Cardiac muscle cell (in vitro differentiated cells and primary cell): ENCODE measurements around the gene FXYD7. TPM values are rescaled to one million over a fixed set of nuclear protein-coding genes. Genes with fewer than 3 reads are reported as not detected.

ENCODE experiments used
- DNase-seq, 2 donors: peaks; one replicate each; pipeline versions ENCODE4 v3.0.0 to v3.0.0-alpha.2; 2010 to 2017; ENCODE audit warnings: low read depth in 1 of 2, low spot score in 1 of 2
- H3K27ac ChIP-seq: fragments of 200-600 bp; sonication (generic); 2 replicates; pipeline ENCODE4 v1.5.1; 2016
- H3K27me3 ChIP-seq: fragments of 200-600 bp; sonication (generic); 2 replicates; pipeline ENCODE4 v1.6.0; 2016; ENCODE audit warnings: control low read depth
- H3K36me3 ChIP-seq: fragments of 200-600 bp; sonication (generic); 2 replicates; pipeline ENCODE4 v1.5.1; 2016; ENCODE audit warnings: control low read depth
- H3K4me1 ChIP-seq: fragments of 200-600 bp; sonication (generic); 2 replicates; pipeline ENCODE4 v1.8.1; 2017; ENCODE audit warnings: low read depth, mild to moderate bottlenecking, mixed run types
- H3K4me3 ChIP-seq: fragments of 200-600 bp; sonication (generic); 2 replicates; pipeline ENCODE4 v1.5.1; 2016; ENCODE audit warnings: mild to moderate bottlenecking
- H3K9me3 ChIP-seq: fragments of 200-600 bp; sonication (generic); 2 replicates; pipeline ENCODE4 v1.5.1; 2017; ENCODE audit warnings: low read depth, mild to moderate bottlenecking, control low read depth
- CTCF ChIP-seq: IDR thresholded peaks from 2 replicates; pipeline ENCODE4 v1.5.1; 2012; ENCODE audit warnings: low read depth, mild to moderate bottlenecking, low read length
- polyA plus RNA-seq: library from polyadenylated mRNA; unstranded; fragments of >200 nt; fragmentation: Nextera tagmentation; extraction: Ambion mirVana; gene quantifications from 2 replicates; pipeline ENCODE4 v1.2.1, GENCODE V29; 2016
- total RNA-seq: library from RNA; depleted of rRNA; stranded (reverse); fragments of >200 nt; gene quantifications from 2 replicates; pipeline ENCODE4 v1.2.3, GENCODE V29; 2016

FXYD7 gene
- total and polyA plus RNA-seq, 2 experiments from 2014 or later, result 2.6 to 3.5 TPM

DNA sequence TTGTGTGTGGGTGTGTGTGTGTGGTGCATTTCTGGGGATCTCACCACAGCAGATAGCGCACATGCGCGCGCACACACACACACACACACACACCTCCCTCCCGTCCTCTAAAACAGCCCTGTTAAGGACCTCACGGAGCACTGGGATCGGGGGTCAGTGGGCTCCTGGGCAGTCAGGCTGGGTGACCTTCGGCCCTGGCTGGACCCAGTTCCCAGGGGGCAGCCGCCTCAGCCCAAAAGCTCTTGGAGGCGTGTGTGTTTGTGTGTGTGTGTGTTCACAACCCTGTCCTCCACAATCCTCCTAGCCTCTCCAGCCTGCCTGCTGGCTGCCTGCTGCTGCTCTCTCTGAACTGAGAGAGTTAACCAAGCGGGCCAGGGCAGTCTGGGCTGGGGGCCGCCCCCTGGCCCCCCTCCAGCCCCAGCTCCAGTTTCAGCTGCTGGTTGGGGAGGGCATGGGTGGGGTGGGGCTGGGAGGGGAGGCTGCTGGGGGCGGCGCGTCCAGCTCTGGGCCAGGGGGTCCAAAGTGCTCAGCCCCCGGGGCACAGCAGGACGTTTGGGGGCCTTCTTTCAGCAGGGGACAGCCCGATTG lies 4.7 kb upstream of the FXYD7 start, which contains the start of gene FXYD1:
TSS of gene FXYD1 (plus strand) at position 520 of the 588 bp plus-strand sequence. CDS start 1,256 bp downstream, outside the sequence.
- peaks cover 20% of the 10 kb centered on the region for H3K27me3 ChIP-seq
- H3K4me3 ChIP-seq, result peak within 1 kb of the TSS; percentile 25
- TF ChIP-seq CTCF, result no peak
- no peaks in the 10 kb centered on the region for H3K36me3 ChIP-seq
- peak within 1 kb of the TSS; percentile 97 for H3K27ac ChIP-seq
- peaks cover 52% of the 10 kb centered on the region for H3K4me1 ChIP-seq
- H3K9me3 ChIP-seq, result no peaks in the 10 kb centered on the region
- DNase-seq, result peak; percentile 58 to 61

GRCh38 chr19:35140207-35140961 lies 2.7 kb upstream of the FXYD7 start:
- Histone ChIP-seq H3K36me3 (no peaks in the 10 kb centered on the region), H3K4me1 (peaks cover 36% of the 10 kb centered on the region), H3K4me3 (peak overlapping the region; percentile 25), H3K27me3 (peaks cover 40% of the 10 kb centered on the region), H3K27ac (peak overlapping the region; percentile 97), H3K9me3 (no peaks in the 10 kb centered on the region)
- TF ChIP-seq CTCF, result no peak
- no peak for DNase-seq

GRCh38 chr19:35140962-35141836 lies 1.9 kb upstream of the FXYD7 start:
- H3K4me3 ChIP-seq, result peak overlapping the region; percentile 14
- DNase-seq, result peak; percentile 93 to 94
- no peak overlapping the region for H3K27ac ChIP-seq
- peaks cover 41% of the 10 kb centered on the region for H3K27me3 ChIP-seq
- peaks cover 32% of the 10 kb centered on the region for H3K4me1 ChIP-seq
- H3K9me3 ChIP-seq, result no peaks in the 10 kb centered on the region
- TF ChIP-seq CTCF, result peak; percentile 45
- H3K36me3 ChIP-seq, result no peaks in the 10 kb centered on the region

GRCh38 chr19:35141837-35142605 lies 1.0 kb upstream of the FXYD7 start:
- DNase-seq, result peak in 1 of 2 donors; percentile 31
- Histone ChIP-seq H3K4me1 (peaks cover 32% of the 10 kb centered on the region), H3K36me3 (no peaks in the 10 kb centered on the region), H3K4me3 (peak overlapping the region; percentile 15), H3K27me3 (peaks cover 41% of the 10 kb centered on the region), H3K9me3 (no peaks in the 10 kb centered on the region), H3K27ac (no peak overlapping the region)
- no peak for TF ChIP-seq CTCF
